GM19463 (cell line): ENCODE results near the gene DCP2.

ENCODE experiments used
- ATAC-seq: cut with Tn5 transposase; IDR thresholded peaks from one replicate; pipeline ENCODE4 v1.9.1; 2021; ENCODE audit warnings: mild to moderate bottlenecking, moderate library complexity; ENCODE audit not compliant: unreplicated experiment

Gene DCP2

GRCh38 chr5:113042491-113043243, 66.1 kb downstream of the DCP2 start:
- no peak for ATAC-seq

- ATAC-seq, result no peak
These were observed 66.9 kb downstream of the DCP2 start for GRCh38 chr5:113043491-113043931.

GRCh38 chr5:113044776-113045465, 68.3 kb downstream of the DCP2 start:
- ATAC-seq, result no peak

DNA sequence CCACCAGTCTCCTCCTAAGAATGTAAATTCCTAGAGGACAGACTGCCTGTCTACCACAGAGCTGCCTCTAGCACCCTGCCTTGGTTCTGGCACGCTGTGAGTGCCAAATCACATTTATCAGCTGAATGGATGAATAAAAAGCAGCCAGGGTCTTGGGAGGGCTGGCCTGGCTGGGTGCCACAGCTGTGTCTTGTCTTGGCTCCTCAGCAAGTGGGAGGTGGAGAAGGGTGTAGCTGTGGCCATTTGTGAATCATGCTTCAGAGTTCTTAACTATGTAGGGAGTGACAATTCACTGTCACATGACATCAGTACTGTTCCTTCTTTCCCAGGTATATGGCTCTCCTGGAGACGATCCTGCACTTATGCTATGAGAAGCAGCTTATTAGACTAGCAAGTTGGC, 70.6 kb downstream of the DCP2 start:
- no peak for ATAC-seq

- peak; percentile 90 for ATAC-seq
These were observed 71.4 kb downstream of the DCP2 start for GRCh38 chr5:113047733-113048652.

DNA sequence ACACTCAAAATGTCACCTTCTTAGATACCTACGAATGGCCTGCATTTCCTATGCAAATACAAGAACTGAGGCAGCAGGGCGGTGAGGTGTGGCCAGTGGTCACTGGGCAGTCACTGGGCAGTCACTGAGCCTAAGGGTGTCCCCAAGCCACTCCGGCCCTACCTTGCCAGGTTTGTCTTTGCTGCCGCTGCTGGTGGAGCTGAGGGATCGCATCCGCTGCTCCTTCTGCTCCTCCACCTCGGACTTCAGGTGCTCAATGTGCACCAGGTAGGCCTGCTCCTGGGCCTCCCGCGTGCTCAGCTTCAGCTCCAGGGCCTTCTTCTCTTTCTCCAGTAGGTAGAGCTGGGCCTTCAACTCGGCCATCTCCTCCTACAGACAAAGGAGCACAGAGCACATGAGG, 72.3 kb downstream of the DCP2 start:
- ATAC-seq, result no peak

GRCh38 chr5:113050721-113051382, 74.3 kb downstream of the DCP2 start:
- ATAC-seq, result no peak

DNA sequence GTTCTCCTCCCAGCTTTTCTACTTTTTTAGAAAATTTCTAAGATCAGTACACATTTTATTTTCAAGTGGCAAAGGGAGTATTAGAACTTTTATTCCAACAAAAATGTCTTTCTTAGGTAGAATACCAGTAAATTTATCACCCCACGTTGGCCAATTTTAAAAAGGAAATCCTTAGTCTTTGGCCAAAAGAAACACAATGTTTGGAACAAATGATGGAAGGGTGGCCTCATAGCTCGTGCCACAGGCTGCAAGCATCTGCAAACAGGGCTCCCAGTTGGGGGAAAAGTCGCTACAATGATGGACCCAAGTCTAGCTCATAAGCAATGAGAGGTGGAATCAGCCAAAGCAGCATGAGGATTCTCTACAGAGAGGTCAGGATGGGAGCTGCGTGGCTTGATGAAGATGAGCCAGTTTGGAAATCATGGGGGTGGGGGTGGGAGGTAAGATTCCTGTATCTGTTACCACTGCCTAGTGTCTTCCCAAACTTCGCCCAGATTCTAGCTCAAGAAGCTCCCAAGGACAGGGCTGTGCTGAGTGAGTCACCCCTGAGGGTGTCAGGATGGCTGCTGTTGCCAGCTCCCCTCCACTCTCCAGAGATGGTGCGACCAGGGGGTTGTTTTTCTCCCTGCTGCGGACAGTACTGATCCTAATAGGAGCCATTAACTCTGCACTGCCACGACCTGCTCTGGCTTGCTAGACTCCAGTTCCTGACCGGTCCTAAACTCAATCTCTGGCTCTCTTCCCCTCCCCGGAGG, 75.6 kb downstream of the DCP2 start:
- ATAC-seq, result no peak

GRCh38 chr5:113053511-113053995, 77.0 kb downstream of the DCP2 start:
- no peak for ATAC-seq

DNA sequence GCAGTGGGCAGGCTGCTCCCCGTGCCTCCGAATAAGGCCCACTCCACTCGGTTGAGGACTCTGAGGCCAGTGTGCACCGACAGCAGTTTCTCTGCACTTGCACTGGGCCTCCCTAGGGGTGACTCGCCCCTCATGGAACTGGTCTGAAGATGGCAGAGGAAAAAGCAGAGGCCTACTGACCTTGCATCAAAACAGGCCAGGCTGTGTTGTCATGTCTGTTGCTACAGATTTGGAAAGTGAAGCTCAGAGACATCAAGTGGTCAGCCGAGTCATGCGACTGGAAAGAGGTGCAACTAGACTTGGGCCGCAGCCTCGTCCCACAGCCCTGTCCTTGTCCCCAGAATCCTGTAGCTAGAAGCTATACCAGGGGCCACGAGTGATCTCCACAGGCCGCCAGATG, 78.3 kb downstream of the DCP2 start:
- no peak for ATAC-seq

DNA sequence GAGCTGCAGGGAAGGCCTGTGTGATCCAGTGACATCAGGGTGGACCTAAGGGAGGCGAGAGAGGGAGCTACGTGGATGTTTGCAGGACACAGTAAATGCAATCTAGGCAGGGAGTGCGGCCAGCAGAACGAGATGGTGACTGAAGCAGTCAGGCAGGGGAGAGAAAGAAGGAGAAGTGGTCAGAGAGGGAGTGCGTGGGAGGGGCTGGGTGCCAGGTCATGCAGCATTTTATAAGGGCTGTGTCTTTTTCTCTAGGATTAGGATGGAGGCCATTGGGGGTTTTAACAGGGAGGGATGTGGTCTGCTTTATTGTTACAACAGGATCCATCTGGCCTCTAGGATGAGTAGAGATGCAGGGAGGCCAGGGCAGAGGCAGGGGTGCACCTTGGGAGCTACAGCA, 80.4 kb downstream of the DCP2 start:
- no peak for ATAC-seq

DNA sequence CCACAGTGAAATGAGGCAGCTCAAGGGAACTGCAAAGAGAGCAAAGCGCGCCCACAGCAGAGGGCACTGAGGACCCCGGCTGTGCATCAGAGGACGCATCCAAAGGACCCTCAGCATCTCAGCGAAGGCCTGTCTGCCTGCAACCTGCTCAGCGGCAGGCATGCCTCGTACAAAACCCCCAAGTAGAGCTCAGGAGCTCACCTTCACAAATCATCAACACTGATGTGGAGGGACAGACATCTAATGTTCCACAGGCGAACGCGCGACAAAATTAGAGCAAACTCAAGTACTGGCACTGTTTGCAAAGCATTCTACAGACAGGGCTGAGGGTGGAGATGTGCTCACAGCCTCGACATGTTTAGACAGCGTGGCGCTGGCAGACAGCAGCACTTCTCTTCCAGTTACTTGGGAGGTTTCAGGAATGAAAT, 81.0 kb downstream of the DCP2 start:
- ATAC-seq, result no peak

DNA sequence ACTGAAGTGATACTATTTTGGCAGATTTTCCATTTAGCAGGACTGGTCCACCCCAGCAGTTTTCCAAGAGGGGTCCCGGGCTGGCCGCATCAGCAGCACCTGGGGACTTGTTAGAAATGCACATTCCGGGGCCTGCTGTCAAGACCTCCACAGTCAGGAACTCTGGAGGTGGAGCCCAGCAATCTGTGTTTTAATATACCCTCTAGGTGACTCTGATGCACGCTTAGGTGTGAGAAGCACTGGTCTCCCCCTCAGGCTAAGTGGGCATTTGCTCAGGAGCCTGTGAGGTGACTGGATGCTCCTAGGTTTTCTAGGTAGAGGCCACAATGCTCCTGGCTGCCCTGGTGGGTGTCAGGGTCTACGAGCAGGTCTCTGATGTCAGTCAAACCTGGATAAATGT, 81.7 kb downstream of the DCP2 start:
- no peak for ATAC-seq

DNA sequence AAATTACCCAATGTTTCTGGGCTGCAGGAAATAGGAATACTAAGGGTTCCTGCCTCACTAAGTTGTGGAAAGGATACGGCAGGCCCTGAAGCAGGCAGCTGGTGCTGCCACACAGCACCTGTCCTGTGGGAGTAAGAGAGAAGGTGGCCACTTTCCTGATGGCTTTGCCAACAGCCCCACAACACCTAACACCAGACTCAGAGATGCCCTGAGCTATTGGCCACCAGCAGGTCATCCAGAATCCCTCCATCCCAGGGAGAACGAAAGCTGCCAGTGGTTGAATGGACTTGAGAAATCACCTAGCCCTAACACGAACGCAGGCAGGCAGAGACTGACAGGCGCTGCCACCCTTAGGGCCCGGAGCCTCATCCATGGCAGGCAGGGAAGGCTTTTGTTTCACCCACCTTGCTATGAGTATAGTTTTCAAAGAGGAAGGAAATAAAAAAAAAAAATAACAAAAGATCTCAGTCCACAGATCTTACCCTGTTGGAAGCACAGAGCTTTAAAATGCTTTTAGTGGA, 82.2 kb downstream of the DCP2 start:
- no peak for ATAC-seq

DNA sequence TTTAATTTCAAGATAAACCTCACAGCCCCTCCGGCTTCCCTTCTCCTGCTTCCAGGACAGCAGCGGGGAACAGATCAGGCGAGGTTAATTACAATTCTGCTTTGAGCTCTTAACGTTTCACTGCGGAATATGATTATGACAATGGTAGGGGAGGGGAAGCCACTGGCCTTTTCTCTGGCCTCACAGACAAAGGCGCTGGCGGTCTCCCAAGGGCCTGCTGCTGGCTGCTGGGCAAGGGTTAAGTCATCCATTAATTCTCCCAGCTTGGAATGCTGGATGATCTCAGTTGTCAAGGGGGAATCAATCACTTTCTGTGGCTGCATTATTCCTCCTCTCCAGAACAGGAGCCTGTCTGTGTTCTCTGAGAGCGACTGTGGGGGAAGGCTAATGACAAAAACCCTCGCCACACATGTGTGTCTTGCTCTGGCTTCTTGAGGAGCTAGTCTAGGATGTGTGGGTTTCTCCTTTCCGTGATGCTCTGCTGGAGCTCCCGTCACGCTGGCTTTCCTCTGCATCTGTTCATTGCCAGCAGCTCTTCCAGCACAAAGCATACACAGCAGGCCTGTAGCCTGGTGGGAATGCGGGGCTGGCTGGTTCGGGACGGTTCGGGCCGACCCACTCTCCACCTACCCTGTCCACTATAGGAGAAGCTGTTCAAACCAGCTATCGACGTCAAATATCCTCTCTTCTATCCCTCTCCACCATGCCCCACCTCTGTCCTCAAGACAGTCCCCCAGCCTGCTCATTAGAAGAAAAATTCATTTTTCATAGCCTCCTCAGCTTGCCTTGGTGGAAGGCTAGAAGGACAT, 82.8 kb downstream of the DCP2 start:
- ATAC-seq, result no peak

GRCh38 chr5:113060408-113061025, 83.9 kb downstream of the DCP2 start:
- ATAC-seq, result no peak

DNA sequence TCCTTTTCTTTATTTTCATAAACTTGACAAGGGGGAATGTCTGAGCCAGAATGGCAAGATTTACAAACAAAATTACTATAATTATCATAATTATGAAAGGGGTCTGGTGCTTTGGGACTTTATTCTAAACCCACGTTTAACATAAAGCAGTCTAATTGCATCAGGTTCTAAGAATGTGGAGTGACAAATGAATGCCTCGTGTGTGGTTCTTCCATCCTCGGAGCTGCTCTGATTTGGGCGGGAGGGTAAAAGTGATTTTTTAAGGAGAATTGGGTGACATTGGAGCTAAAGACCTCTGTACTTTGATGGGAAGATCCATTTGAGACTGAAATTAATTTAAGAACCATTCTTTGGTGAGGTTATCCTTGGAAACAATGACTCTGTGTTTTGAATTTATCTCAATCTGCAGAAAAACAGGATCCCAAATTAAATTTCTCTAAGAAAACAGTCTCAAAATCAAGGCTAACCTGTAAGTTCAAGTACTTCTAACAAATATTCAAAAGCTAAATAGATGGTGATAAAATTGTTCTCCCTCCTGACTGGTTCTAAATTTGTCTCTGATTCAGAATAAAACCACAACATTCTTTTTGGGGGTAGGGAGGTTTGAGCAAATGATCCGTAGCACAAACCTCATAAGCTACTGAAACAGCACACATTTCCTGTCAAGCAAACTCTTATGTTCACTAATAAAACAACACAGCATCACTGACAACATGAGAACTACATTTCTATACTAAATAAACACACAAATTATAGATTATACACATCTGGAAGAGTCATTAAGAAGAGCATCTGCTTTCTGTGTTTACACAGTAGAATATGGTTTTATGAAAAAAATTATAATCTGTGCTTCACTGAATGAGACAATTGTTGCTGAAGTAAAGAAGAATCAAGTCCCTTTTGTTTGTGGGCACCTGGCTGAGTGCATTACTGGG, 85.5 kb downstream of the DCP2 start:
- no peak for ATAC-seq
